HG03342 (cell line): ENCODE results near the gene PTGES3L.

Experiments
- ATAC-seq: cut with Tn5 transposase; IDR thresholded peaks from one replicate; pipeline ENCODE4 v1.9.1; 2021; ENCODE audit warnings: mild to moderate bottlenecking, moderate library complexity; ENCODE audit not compliant: unreplicated experiment

PTGES3L gene

DNA sequence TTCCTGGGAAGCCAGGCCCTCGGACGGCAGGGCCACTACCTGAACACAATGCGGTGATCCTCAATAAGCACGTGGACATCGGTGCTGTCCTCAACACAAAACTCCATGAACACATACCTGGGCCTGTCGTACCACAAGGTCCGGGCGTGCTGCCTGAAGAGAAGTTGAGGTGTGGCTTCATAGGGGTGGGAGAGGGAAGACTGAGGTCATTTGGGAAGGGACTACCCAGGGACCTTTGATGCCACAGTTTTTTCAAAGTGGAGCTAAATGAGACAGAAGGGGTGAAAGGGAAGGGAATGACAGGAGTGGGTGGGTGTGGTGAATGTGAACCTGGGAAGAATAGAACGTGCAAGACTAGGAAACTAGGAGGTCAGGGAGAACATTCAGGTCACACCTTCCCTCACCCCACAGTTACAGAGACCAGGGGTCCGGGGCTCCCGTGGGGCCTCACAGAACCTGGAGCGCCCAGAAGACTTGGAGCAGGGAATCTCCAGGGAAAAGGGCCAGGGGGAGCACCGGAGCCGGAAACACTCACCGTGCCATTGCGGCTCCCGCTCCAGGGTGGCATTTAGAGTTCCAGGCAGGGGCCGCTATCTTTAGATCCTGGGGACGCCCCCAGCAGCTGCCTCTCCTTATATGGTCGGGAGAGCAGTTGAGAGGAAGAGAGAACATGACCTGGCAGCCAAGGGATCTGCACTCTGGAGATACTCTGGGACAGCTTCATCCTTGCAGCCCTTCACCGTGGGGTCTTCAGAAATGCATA, at the start of gene PTGES3L:
Gene PTGES3L, minus strand, starts transcription at position 570 of the 763 bp plus-strand sequence. Its CDS starts 27 bp downstream, at position 543.
- peak; percentile 36 for ATAC-seq

DNA sequence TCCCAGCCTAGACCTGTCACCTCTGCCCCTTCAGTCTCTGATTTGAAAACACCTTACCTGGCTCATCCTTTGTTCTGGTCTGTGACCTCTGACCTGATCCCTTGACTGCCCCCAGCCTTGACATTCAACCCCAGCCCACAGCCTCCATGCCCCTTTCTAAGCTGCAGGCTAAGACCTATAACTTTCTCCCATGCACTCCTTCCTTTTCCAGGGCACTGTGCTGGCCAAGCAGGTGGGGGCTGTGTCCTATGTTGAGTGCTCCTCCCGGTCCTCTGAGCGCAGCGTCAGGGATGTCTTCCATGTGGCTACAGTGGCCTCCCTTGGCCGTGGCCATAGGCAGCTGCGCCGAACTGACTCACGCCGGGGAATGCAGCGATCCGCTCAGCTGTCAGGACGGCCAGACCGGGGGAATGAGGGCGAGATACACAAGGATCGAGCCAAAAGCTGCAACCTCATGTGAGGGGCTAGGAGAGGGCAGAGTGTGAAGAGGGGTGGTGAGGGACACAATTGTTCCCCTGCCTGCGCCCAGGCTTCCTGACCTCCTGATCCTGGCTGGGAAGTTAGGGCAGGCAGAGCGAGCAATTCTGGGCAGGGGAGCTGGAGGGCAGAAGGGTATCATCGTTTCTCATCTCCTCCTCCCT, 48.5 kb upstream of the PTGES3L start:
- no peak for ATAC-seq

DNA sequence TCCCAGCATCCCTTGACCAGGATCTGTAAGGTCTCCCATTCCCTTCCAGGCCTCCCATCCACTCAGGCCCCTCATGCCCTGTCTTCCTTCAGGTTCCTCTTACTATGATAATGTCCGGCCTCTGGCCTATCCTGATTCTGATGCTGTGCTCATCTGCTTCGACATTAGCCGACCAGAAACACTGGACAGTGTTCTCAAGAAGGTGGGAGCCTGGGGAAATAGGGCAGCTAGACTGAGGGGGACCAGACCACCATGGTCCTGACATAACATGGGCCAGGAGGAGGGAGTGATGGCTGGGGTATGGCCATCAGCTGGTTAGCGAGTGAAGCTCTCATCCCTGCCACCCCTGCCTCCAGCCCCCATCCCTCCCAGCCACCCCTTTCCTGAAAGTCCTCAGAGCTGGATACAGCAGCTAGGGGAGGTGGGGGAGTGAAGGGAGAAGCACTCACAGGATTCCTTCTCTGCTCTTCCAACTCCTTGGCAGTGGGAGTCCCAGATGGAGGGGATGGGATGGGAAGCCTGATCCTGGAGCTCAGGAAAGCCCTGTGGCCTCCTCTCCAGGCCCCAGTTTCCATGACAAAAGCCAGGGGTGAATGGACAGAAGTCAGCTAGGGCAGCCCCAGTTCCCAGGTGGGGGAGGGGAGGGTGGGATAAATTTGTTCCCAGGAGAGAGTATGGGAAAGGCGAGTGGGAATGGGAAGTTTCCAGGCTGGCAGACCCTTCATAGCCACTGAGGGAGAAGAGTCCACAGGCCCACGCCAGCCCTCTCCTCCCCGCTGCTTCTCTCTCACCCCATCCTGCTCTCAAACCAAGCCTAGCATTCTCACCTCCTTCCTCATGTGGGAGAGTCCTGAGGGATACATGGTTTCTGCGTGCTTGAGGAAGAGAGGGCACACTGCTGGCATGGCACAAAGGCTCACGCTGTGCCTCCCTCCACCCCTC, 47.5 kb upstream of the PTGES3L start:
- ATAC-seq = no peak

DNA sequence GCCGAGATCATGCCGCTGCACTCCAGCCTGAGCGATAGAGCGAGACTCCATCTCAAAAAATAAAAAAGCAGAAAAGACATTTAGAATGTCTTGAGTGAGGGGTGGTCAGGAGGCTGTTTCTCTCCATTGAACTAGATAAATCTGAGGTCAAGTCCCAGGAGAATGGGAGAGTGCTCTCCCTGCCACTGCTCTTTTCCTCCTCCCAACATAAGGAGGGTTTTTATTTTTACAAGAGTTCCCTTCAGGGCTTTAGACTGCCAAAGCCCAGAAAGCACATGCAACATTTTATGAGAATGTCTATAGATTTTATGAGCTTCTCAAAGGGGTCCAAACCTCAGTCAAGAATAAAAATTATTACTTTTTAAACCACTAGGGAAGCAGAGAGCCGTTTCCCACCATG, 46.7 kb upstream of the PTGES3L start:
- ATAC-seq = no peak

GRCh38 chr17:43025766-43026537, 46.1 kb upstream of the PTGES3L start:
- ATAC-seq = no peak

DNA sequence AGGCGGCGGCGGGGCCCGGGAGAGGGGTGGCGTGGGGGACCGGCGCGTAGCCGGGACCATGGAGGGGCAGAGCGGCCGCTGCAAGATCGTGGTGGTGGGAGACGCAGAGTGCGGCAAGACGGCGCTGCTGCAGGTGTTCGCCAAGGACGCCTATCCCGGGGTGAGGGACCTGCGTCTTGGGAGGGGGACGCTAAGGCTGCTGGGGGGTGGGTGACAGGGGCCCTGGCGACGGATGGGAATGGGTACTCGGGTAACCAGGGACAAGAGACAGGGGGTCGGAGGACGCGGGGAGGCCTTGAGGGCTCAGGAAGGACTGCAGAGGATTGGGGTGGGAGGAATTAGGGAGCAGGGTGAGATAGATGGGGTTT, 45.4 kb upstream of the PTGES3L start:
- ATAC-seq = no peak

DNA sequence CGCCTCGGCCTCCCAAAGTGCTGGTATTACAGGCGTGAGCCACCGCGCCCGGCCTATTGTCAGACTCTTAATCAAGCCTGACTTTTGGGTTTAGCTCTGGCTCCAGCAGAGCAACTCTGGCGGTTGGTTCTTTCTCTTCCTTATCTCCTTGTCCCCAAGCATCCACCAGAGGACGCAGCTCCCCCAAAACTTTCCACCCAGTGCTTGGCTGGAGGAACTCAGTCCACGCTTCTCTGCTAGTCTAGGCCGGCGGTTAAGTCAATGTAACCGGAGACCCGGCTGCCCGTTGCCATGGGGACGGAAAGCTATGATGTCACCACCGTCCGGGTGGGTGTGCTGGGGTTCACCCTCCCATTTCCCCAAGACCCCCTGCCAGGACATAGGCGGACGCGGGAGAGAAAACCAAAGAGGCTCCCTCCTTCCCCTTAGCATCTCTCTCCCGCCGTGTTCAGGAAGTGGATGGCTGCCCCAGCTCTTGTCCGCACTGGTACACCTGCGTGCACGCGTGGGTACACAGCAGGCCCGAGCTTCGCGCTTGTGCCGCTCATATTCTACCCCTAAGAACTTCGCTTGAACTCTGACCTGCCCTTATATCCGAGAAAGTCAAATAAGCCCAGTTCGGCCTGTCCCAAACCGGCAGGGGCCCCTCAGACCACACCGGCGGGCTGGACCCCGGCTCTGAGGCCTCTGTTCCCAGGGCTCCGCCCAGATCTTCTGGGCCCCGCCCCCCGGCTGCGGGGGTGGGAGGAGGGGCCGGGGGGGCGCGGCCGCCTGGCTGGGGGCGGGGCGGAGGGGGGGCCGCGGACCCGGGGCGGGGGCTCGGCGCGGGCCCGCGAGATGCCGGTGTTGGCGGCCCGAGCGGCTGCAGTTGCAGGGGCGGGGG, 44.8 kb upstream of the PTGES3L start, which contains the start of gene RND2:
Gene RND2, plus strand, starts transcription at position 825 of the 883 bp plus-strand sequence. CDS start 117 bp downstream, outside the sequence.
- peak; percentile 40 for ATAC-seq

DNA sequence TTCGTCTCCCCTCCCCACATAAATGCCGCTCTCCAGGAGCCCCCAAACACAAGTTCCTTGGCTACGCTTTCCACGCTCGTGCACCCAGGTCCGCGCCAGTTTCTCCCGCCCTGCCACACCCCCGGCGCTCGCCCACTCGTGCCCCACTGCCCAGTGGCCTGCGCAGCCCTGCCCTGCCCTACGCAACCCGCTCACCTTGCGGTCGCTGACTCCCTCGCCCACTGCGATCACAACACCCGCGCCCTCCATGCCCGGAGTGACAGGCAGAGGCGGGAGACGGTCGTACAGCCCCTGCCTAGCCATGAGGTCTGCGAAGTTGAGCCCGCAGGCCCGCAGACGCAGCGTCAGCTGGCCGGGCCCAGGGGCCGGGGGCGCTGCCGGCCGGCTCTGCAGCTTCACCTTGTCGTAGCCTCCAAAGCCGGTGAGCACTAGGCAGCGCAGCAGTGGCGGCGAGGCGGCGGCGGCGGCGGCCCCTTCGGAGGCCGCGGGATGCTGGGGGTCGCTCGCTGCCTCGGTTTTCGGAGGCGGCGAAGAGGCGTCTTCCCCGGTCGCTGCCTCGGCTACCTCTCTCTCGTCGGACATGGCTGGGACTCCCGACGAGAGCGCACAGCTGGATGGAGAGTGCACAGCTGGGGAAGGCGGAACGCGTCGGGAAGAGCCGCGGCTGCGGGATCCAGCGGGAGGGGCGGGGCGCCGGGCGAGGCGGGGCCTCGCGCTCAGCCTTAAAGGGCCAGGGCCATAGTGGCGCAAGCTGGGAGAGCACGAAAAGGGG, 42.0 kb upstream of the PTGES3L start, which contains the start of gene VAT1:
Gene VAT1, minus strand, starts transcription at position 645 of the 772 bp plus-strand sequence. Its CDS starts 63 bp downstream, at position 582.
- ATAC-seq = no peak

- ATAC-seq = no peak
Measured at GRCh38 chr17:43020789-43021740, 41.2 kb upstream of the PTGES3L start.

- ATAC-seq = no peak
Measured at GRCh38 chr17:43020030-43020621, 40.2 kb upstream of the PTGES3L start.

- no peak for ATAC-seq
Measured at GRCh38 chr17:43019418-43019817, 39.5 kb upstream of the PTGES3L start.

GRCh38 chr17:43018932-43019331, 39.1 kb upstream of the PTGES3L start:
- ATAC-seq = no peak

DNA sequence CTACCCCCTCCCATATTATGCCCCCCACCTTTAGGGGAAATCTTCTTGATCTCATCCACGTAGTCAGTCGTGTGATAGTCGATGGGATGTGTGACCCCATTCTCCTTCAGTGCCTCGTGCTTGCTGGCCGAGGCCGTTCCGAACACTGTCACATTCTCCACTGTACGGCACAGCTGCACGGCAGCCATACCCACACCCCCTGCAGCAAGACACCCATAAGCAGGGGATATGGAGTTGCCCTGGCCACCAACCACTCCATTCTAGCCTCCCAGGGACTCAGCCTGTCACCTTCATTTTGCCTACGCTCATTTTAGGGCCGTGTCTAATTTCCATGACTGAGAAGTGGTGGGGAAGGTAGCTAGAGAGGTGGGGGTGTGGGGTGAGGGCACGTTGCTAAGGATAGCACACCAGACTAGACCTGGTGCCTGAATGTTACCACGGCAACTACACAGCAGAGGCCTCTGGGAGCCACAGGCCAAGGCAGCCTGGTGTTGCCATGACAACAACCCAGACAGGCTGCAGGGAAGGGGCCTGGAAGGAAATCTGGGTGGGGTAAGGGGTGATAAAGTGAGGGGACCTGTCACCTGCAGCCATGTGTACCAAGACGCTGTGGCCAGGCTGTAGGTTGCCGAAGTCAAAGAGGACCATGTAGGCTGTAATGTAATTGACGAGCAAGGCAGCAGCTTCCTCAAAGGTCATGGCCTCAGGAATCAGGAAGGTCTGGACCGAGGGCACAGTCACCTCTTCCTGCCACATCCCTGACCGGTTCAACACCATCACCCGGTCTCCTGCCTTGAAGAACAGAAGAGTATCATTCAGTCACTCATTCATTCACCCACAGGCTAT, 38.4 kb upstream of the PTGES3L start:
- ATAC-seq = no peak

DNA sequence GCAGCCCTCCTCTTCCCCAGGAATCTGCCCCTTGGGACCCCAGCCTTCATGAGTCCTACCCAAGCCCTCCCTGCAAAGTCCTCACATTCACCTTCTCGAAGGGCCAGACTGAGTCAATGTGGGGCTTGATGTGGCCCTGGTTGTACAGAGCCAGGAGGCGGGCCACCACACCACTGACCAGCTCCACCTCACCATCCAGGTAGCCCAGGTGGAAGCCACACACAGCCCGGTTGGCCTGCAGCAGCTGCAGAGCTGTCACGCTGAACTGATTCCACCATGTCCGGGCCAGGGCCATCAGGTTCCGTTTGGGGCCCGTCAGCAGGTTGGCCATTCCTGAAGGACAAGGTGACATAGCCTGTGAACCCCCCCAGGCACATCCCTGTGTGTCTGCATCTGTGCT, 36.3 kb upstream of the PTGES3L start:
- ATAC-seq = no peak

DNA sequence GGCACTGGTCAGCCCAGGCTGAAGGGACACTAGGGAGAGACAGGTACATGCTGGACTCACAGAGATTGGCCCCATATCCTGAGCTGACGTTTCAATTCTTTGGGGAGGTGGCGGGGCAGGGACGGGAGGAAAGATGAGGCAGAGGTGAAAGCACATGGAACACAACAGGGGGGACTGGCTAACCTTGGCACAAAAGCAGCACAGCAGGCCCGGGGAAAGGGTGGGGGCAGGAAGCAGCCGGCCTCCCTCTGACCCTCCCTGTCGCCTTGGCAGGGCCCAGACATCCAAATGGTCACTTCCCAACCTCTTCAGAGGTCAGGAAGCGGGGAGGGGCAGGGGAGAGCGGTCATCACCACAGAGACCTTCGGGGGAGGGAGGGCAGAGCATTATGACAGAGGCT, 35.7 kb upstream of the PTGES3L start:
- no peak for ATAC-seq
